Measurements from ENCODE around the gene KIRREL3.
A peak's percentile ranks its signal among the peaks of the same experiment; 100 is the strongest.
"Not testable (repeated sequence)": the region's sequence is repeated elsewhere in the genome, so short reads cannot be mapped to it uniquely, and the experiment has no call there.

The KIRREL3 gene

GRCh38 chr11:126996036-126996804 is 4.3 kb downstream of the KIRREL3 start:
- DNase-seq = no peak

GRCh38 chr11:126993599-126993998 is 7.0 kb downstream of the KIRREL3 start:
- DNase-seq = no peak

- DNase-seq = no peak
These were observed 7.8 kb downstream of the KIRREL3 start for GRCh38 chr11:126992804-126993111.

GRCh38 chr11:126992065-126992803 is 8.3 kb downstream of the KIRREL3 start:
- DNase-seq = no peak

- no peak for DNase-seq
These were observed 9.0 kb downstream of the KIRREL3 start for GRCh38 chr11:126991596-126991995.

GRCh38 chr11:126990716-126991480 is 9.7 kb downstream of the KIRREL3 start:
- no peak for DNase-seq

- DNase-seq = peak; percentile 70
These were observed 10.4 kb downstream of the KIRREL3 start for GRCh38 chr11:126989942-126990715.

- DNase-seq = no peak
These were observed 11.9 kb downstream of the KIRREL3 start for GRCh38 chr11:126988655-126989054.

- no peak for DNase-seq
These were observed 18.9 kb downstream of the KIRREL3 start for GRCh38 chr11:126981635-126982034.

GRCh38 chr11:126978911-126979310 is 21.7 kb downstream of the KIRREL3 start:
- no peak for DNase-seq

- no peak for DNase-seq
These were observed 22.4 kb downstream of the KIRREL3 start for GRCh38 chr11:126978165-126978564.

- DNase-seq = no peak
These were observed 27.5 kb downstream of the KIRREL3 start for GRCh38 chr11:126973051-126973450.

GRCh38 chr11:126971305-126971704 is 29.3 kb downstream of the KIRREL3 start:
- no peak for DNase-seq

GRCh38 chr11:126969865-126970479 is 30.6 kb downstream of the KIRREL3 start:
- DNase-seq = peak; percentile 26

GRCh38 chr11:126968915-126969314 is 31.7 kb downstream of the KIRREL3 start:
- peak; percentile 8 for DNase-seq

GRCh38 chr11:126965331-126965730 is 35.2 kb downstream of the KIRREL3 start:
- no peak for DNase-seq

- no peak for DNase-seq
These were observed 36.8 kb downstream of the KIRREL3 start for GRCh38 chr11:126963603-126964363.

- DNase-seq = no peak
These were observed 37.5 kb downstream of the KIRREL3 start for GRCh38 chr11:126963115-126963514.

- no peak for DNase-seq
These were observed 40.9 kb downstream of the KIRREL3 start for GRCh38 chr11:126959700-126960099.

GRCh38 chr11:126956635-126957034 is 43.9 kb downstream of the KIRREL3 start:
- no peak for DNase-seq

- not testable (repeated sequence) for DNase-seq
These were observed 48.0 kb downstream of the KIRREL3 start for GRCh38 chr11:126952533-126952932.

- no peak for DNase-seq
These were observed 49.1 kb downstream of the KIRREL3 start for GRCh38 chr11:126951465-126951864.

Data from hematopoietic multipotent progenitor cell treated with erythropoietin and hydrocortisone succinate and interleukin-3 and kit ligand, for 4 days (in vitro differentiated cells).